H1 (cell line): ENCODE results near the gene SLC39A6. TPM values are rescaled to one million over a fixed set of nuclear protein-coding genes. Genes with fewer than 3 reads are reported as not detected.

Experiments
- CTCF ChIA-PET: fragments of 300-600 bp; sonication (Branson Sonifier 250); formaldehyde crosslinking; loops from one replicate; lab custom pipeline; 2021; ENCODE audit not compliant: partially characterized antibody; lab: Charles Lee
- POLR2A ChIA-PET: fragments of 300-600 bp; sonication (Branson Sonifier 250); formaldehyde crosslinking; loops from one replicate; lab custom pipeline; 2021; ENCODE audit warnings: inconsistent platforms; ENCODE audit not compliant: partially characterized antibody; lab: Charles Lee
- DNase-seq, 2 experiments: peaks; one replicate each; pipeline versions ENCODE4 v3.0.0 to v3.0.0-alpha.2; 2010 to 2022; ENCODE audit warnings: low spot score in 2 of 2, low read depth in 1 of 2, mixed read lengths in 1 of 2
- FAIRE-seq: peaks from 2 replicates; lab custom pipeline; 2011; peaks lifted over from hg19 to GRCh38; lab: Jason Lieb, UNC
- H2AFZ ChIP-seq: 2 replicates; pipeline ENCODE4 v1.8.1; 2012; ENCODE audit warnings: low read length, inconsistent platforms
- H2AK5ac ChIP-seq: 2 replicates; pipeline ENCODE4 v1.6.1; 2013; ENCODE audit warnings: low read depth, low read length
- H2BK120ac ChIP-seq: replicated peaks from 2 replicates; pipeline ENCODE3; 2013; ENCODE audit warnings: low read depth, low read length, inconsistent platforms
- H2BK12ac ChIP-seq: 2 replicates; pipeline ENCODE4 v1.6.1; 2013; ENCODE audit warnings: low read depth, low read length
- H2BK15ac ChIP-seq: 2 replicates; pipeline ENCODE4 v1.6.1; 2013; ENCODE audit warnings: low read length
- H2BK20ac ChIP-seq: 2 replicates; pipeline ENCODE4 v1.6.1; 2013; ENCODE audit warnings: low read length
- H2BK5ac ChIP-seq: 2 replicates; pipeline ENCODE4 v1.6.1; 2013; ENCODE audit warnings: low read depth, low read length
- H3K14ac ChIP-seq: 2 replicates; pipeline ENCODE4 v1.6.1; 2013; ENCODE audit warnings: inconsistent platforms; ENCODE audit not compliant: insufficient read length
- H3K18ac ChIP-seq: 2 replicates; pipeline ENCODE4 v1.6.1; 2013; ENCODE audit warnings: low read length; ENCODE audit errors: extremely low read depth
- H3K23ac ChIP-seq: 2 replicates; pipeline ENCODE4 v1.6.1; 2013; ENCODE audit warnings: inconsistent platforms; ENCODE audit not compliant: insufficient read length
- H3K23me2 ChIP-seq: 2 replicates; pipeline ENCODE4 v1.6.1; 2013; ENCODE audit warnings: low read depth, low read length
- H3K27ac ChIP-seq: 2 replicates; pipeline ENCODE4 v1.6.1; 2011; ENCODE audit warnings: low read depth, low read length, inconsistent platforms
- H3K27me3 ChIP-seq, 4 experiments: replicated peaks in 1 of 4; 1 replicate in 1 of 4; 2 replicates in 3 of 4; pipeline versions ENCODE4 v1.6.1 to v1.8.1; 2011 to 2013; ENCODE audit warnings: low read length in 3 of 4, mild to moderate bottlenecking in 3 of 4, inconsistent platforms in 2 of 4, mixed read lengths in 2 of 4, moderate library complexity in 1 of 4; ENCODE audit not compliant: control insufficient read depth in 3 of 4, insufficient read depth in 3 of 4; ENCODE audit errors: extremely low read depth in 1 of 4
- H3K36me3 ChIP-seq, 4 experiments: 2 replicates each; pipeline versions ENCODE4 v1.6.1 to v1.8.1; 2011 to 2013; ENCODE audit warnings: mild to moderate bottlenecking in 4 of 4, low read length in 3 of 4, moderate library complexity in 2 of 4, control low read depth in 1 of 4, inconsistent platforms in 1 of 4; ENCODE audit not compliant: insufficient read depth in 4 of 4, control insufficient read depth in 2 of 4
- H3K4ac ChIP-seq: replicated peaks from 2 replicates; pipeline ENCODE3; 2013; ENCODE audit warnings: low read length, low read depth, mixed read lengths, inconsistent platforms; ENCODE audit not compliant: insufficient read length
- H3K4me1 ChIP-seq, 4 experiments: replicated peaks in 1 of 4; 1 replicate in 1 of 4; 2 replicates in 3 of 4; pipeline versions ENCODE4 v1.6.1 to v1.8.1; 2011 to 2013; ENCODE audit warnings: low read length in 3 of 4, inconsistent platforms in 2 of 4, mixed read lengths in 1 of 4; ENCODE audit not compliant: insufficient read depth in 4 of 4, control insufficient read depth in 3 of 4
- H3K4me2 ChIP-seq, 2 experiments: 2 replicates each; pipeline versions ENCODE4 v1.6.1 to v1.8.1; 2011 to 2013; ENCODE audit warnings: low read depth in 2 of 2, low read length in 2 of 2, control low read depth in 1 of 2, inconsistent platforms in 1 of 2, mild to moderate bottlenecking in 1 of 2; ENCODE audit not compliant: insufficient read depth in 1 of 2
- H3K4me3 ChIP-seq, 4 experiments: fragments of 200-600, 300-600 bp in 1 of 4; sonication (generic), shearing (Covaris generic), sonication (Bioruptor Twin) in 1 of 4; 2 replicates each; pipeline versions ENCODE4 v1.5.1 to v1.8.1; 2011 to 2016; ENCODE audit warnings: low read length in 4 of 4, low read depth in 3 of 4, control low read depth in 2 of 4, inconsistent platforms in 2 of 4, mild to moderate bottlenecking in 2 of 4, mixed read lengths in 1 of 4, moderate library complexity in 1 of 4; ENCODE audit not compliant: insufficient read depth in 2 of 4; ENCODE audit errors: extremely low read depth in 1 of 4
- H3K56ac ChIP-seq: replicated peaks from 2 replicates; pipeline ENCODE3; 2013; ENCODE audit warnings: low read depth, mild to moderate bottlenecking, mixed read lengths, low read length, inconsistent platforms; ENCODE audit not compliant: insufficient read length
- H3K79me1 ChIP-seq: 2 replicates; pipeline ENCODE4 v1.6.1; 2013; ENCODE audit warnings: low read depth, low read length, control low read depth
- H3K79me2 ChIP-seq, 2 experiments: 2 replicates each; pipeline versions ENCODE4 v1.6.1 to v1.8.1; 2012 to 2013; ENCODE audit warnings: low read length in 2 of 2, mild to moderate bottlenecking in 2 of 2, inconsistent platforms in 1 of 2; ENCODE audit not compliant: insufficient read depth in 2 of 2, control insufficient read depth in 1 of 2
- H3K9ac ChIP-seq, 4 experiments: replicated peaks in 1 of 4; 1 replicate in 1 of 4; 2 replicates in 3 of 4; pipeline versions ENCODE4 v1.6.1 to v1.8.1; 2011 to 2013; ENCODE audit warnings: low read depth in 3 of 4, low read length in 3 of 4, control low read depth in 2 of 4, mild to moderate bottlenecking in 2 of 4, moderate library complexity in 2 of 4, inconsistent platforms in 1 of 4; ENCODE audit errors: extremely low read depth in 1 of 4
- H3K9me3 ChIP-seq, 2 experiments: 2 replicates each; pipeline versions ENCODE4 v1.6.1 to v1.8.1; 2012 to 2013; ENCODE audit warnings: mild to moderate bottlenecking in 2 of 2, moderate library complexity in 2 of 2, control low read depth in 1 of 2, inconsistent platforms in 1 of 2, low read depth in 1 of 2, low read length in 1 of 2, mixed read lengths in 1 of 2; ENCODE audit not compliant: insufficient read depth in 2 of 2
- H4K20me1 ChIP-seq, 2 experiments: replicated peaks in 1 of 2; 2 replicates each; pipeline versions ENCODE3 to v1.8.1; 2011 to 2013; ENCODE audit warnings: inconsistent platforms in 2 of 2, low read length in 2 of 2, mild to moderate bottlenecking in 1 of 2; ENCODE audit not compliant: insufficient read depth in 2 of 2, control insufficient read depth in 1 of 2
- H4K5ac ChIP-seq: 2 replicates; pipeline ENCODE4 v1.6.1; 2013; ENCODE audit warnings: low read length, low read depth, mixed read lengths, inconsistent platforms; ENCODE audit not compliant: insufficient read length
- H4K8ac ChIP-seq: 2 replicates; pipeline ENCODE4 v1.8.0; 2013; ENCODE audit warnings: mild to moderate bottlenecking, moderate library complexity, low read length, inconsistent platforms; ENCODE audit not compliant: insufficient read depth; ENCODE audit errors: extremely low read depth
- H4K91ac ChIP-seq: replicated peaks from 2 replicates; pipeline ENCODE3; 2013; ENCODE audit warnings: low read length, mixed read lengths, inconsistent platforms; ENCODE audit not compliant: insufficient read length
- ASH2L ChIP-seq: fragments of 200-600, 300-600 bp; sonication (generic); IDR thresholded peaks from one replicate; pipeline ENCODE4 v1.7.1; 2017; ENCODE audit warnings: low read length
- CBX5 ChIP-seq: fragments of 300-800, 300-1000 bp; sonication (generic); IDR thresholded peaks from 2 replicates; pipeline ENCODE4 v1.7.1; 2016; ENCODE audit warnings: antibody characterized with exemption, low read length, low read depth
- CREB1 ChIP-seq: IDR thresholded peaks from 2 replicates; pipeline ENCODE4 v1.6.1; 2012; ENCODE audit warnings: inconsistent platforms
- CTBP2 ChIP-seq: IDR thresholded peaks from 2 replicates; pipeline ENCODE4 v1.7.0; 2011; ENCODE audit warnings: borderline replicate concordance, mild to moderate bottlenecking, moderate library complexity, mixed read lengths, low read length; ENCODE audit not compliant: insufficient read depth, insufficient read length
- CTCF ChIP-seq, 3 experiments: IDR thresholded peaks; 1 replicate in 2 of 3; 2 replicates in 1 of 3; pipeline versions ENCODE4 v1.5.1 to v1.6.1; 2011; ENCODE audit warnings: low read length in 3 of 3, mild to moderate bottlenecking in 3 of 3, inconsistent platforms in 2 of 3, low read depth in 1 of 3, moderate library complexity in 1 of 3; ENCODE audit not compliant: insufficient read depth in 1 of 3; ENCODE audit errors: control extremely low read depth in 1 of 3
- EGR1 ChIP-seq: IDR thresholded peaks from 2 replicates; pipeline ENCODE4 v1.6.1; 2011; ENCODE audit warnings: low read depth, low read length, borderline replicate concordance
- KDM1A ChIP-seq: fragments of 200-600, 300-600 bp; sonication (generic); IDR thresholded peaks from 2 replicates; pipeline ENCODE4 v1.7.1; 2016; ENCODE audit warnings: mild to moderate bottlenecking, low read length, borderline replicate concordance
- NRF1 ChIP-seq: IDR thresholded peaks from 2 replicates; pipeline ENCODE4 v1.6.1; 2011; ENCODE audit warnings: mild to moderate bottlenecking, low read depth, low read length, improper control_type of control experiment
- POLR2AphosphoS5 ChIP-seq: IDR thresholded peaks from 2 replicates; pipeline ENCODE4 v1.6.1; 2011; ENCODE audit warnings: low read depth, low read length
- RXRA ChIP-seq: IDR thresholded peaks from 2 replicates; pipeline ENCODE4 v1.6.1; 2011; ENCODE audit warnings: low read depth, mild to moderate bottlenecking, low read length, moderate library complexity; ENCODE audit not compliant: insufficient read depth
- SIX5 ChIP-seq: IDR thresholded peaks from 2 replicates; pipeline ENCODE4 v1.6.1; 2011; ENCODE audit warnings: mild to moderate bottlenecking, low read depth, low read length
- SRF ChIP-seq: IDR thresholded peaks from 2 replicates; pipeline ENCODE4 v1.6.1; 2011; ENCODE audit warnings: mild to moderate bottlenecking, low read depth, low read length, moderate library complexity
- TEAD4 ChIP-seq: IDR thresholded peaks from 2 replicates; pipeline ENCODE4 v1.6.1; 2012; ENCODE audit warnings: low read depth, low read length, inconsistent platforms, mixed read lengths
- WGBS, 2 experiments: shearing (Covaris generic) in 1 of 2; methylation state at CpG; one replicate each; pipeline versions ENCODE4 v1.1.6 to v1.1.7; 2013 to 2015; ENCODE audit warnings: low lambda C conversion rate in 2 of 2, mixed read lengths in 2 of 2, inconsistent platforms in 1 of 2, low coverage in 1 of 2, missing lambda C conversion rate in 1 of 2; ENCODE audit not compliant: insufficient replicate concordance in 2 of 2, insufficient coverage in 1 of 2, insufficient read length in 1 of 2; ENCODE audit errors: extremely low coverage in 1 of 2, missing lambda C conversion rate in 1 of 2; 5-methylcytosine and 5-hydroxymethylcytosine counted together
- polyA plus RNA-seq, 7 experiments: library from polyadenylated mRNA; depleted of rRNA in 3 of 7; stranded (reverse) in 5 of 7; unstranded in 2 of 7; fragments of >200 nt in 5 of 7; fragments of 200-250 nt in 2 of 7; gene quantifications; 1 replicate in 5 of 7; 2 replicates in 1 of 7; 4 replicates in 1 of 7; pipeline versions ENCODE4 v1.2.1 to v1.2.3, GENCODE V29; 2011 to 2013; ENCODE audit warnings: missing spikeins in 2 of 7, mixed read lengths in 2 of 7
- total RNA-seq: library from RNA; stranded (reverse); fragmentation: NEBNext Ultra II Directional; extraction: Animal tissue kit (Norgen Biotek cat#: 25700); gene quantifications from 2 replicates; pipeline ENCODE4 v1.2.1, GENCODE V29; 2021

SLC39A6 gene
- total and polyA plus RNA-seq, 2 of the 8 experiments (the other 6 are each of a cell fraction or from before 2014, with no cell fraction given) = 36.8 to 55.4 TPM

- no peak overlapping the region for H3K4me2 ChIP-seq
- no peak overlapping the region for H2BK5ac ChIP-seq
- 92% methylated on average over 4 of the region's 4 CpGs; no CpG with 5 or more reads in 1 of the 2 experiments for WGBS, 2 experiments
- H2BK120ac ChIP-seq = no peak overlapping the region
- no peak for FAIRE-seq
- no peak overlapping the region for H3K56ac ChIP-seq
- H2AFZ ChIP-seq = no peak overlapping the region
- no peak overlapping the region for H4K91ac ChIP-seq
- H3K4ac ChIP-seq = no peak overlapping the region
- no peaks in the 10 kb centered on the region for H3K4me1 ChIP-seq
- ChIA-PET CTCF (interaction anchor here (0.6 to 0.8 kb wide), 2 partner anchors 33 to 259 kb away, joined by 3 read pairs; no protein-coding TSS in a partner anchor), POLR2A (no interaction called here)
- H3K27me3 ChIP-seq = no peaks in the 10 kb centered on the region
- H4K20me1 ChIP-seq = peaks cover 0 to 5% of the 10 kb centered on the region in 2 experiments
- H3K79me1 ChIP-seq = no peaks in the 10 kb centered on the region
- no peaks in the 10 kb centered on the region for H3K23me2 ChIP-seq
- no peak for DNase-seq
- no peak overlapping the region for H4K8ac ChIP-seq
- no peak overlapping the region for H2BK15ac ChIP-seq
- H2AK5ac ChIP-seq = no peak overlapping the region
- H3K23ac ChIP-seq = no peak overlapping the region
- H3K4me3 ChIP-seq = no peak overlapping the region
- H3K27ac ChIP-seq = no peak overlapping the region
- H3K79me2 ChIP-seq = no peaks in the 10 kb centered on the region
- no peak overlapping the region for H4K5ac ChIP-seq
- no peak overlapping the region for H3K14ac ChIP-seq
- no peak overlapping the region for H3K9ac ChIP-seq
- H3K36me3 ChIP-seq = peaks cover 23 to 94% (median 65%) of the 10 kb centered on the region in 4 experiments; a peak in 7 of 8 replicates
- H2BK12ac ChIP-seq = no peak overlapping the region
- H2BK20ac ChIP-seq = no peak overlapping the region
- no peak overlapping the region for H3K18ac ChIP-seq
- no peaks in the 10 kb centered on the region for H3K9me3 ChIP-seq
- TF ChIP-seq ASH2L = no peak
- no peak for TF ChIP-seq CBX5
- TF ChIP-seq CTCF (IDR thresholded peaks at IDR 0.05; ENCODE audit: control extremely low read depth in 1 of 3, insufficient read depth in 1 of 3, low read depth in 1 of 3, low read length in 3 of 3) = no peak
- no peak for TF ChIP-seq SIX5
- TF ChIP-seq SRF = no peak
- TF ChIP-seq NRF1 = no peak
- TF ChIP-seq EGR1 = no peak
- no peak for TF ChIP-seq RXRA
- no peak for TF ChIP-seq CTBP2
- no peak for TF ChIP-seq KDM1A
- no peak for TF ChIP-seq TEAD4
- TF ChIP-seq POLR2AphosphoS5 = no peak
- no peak for TF ChIP-seq CREB1
These were observed 24.1 kb upstream of the SLC39A6 start for GRCh38 chr18:36153203-36153602.
